Stimulated activated CD4-positive, alpha-beta T cell treated with anti-CD3 and anti-CD28 coated beads, Interleukin-2, amount 100 ng/mL, for 4 hours (primary cell): ENCODE measurements around the gene GBA3.

Experiments used
- DNase-seq: peaks from one replicate; pipeline ENCODE4 v3.0.0-alpha.2; 2020; ENCODE audit warnings: low read depth

The GBA3 gene

GRCh38 chr4:22787753-22788375 lies 95.1 kb downstream of the GBA3 start:
- DNase-seq: no peak

GRCh38 chr4:22790631-22791030 lies 97.9 kb downstream of the GBA3 start:
- DNase-seq: no peak

DNA sequence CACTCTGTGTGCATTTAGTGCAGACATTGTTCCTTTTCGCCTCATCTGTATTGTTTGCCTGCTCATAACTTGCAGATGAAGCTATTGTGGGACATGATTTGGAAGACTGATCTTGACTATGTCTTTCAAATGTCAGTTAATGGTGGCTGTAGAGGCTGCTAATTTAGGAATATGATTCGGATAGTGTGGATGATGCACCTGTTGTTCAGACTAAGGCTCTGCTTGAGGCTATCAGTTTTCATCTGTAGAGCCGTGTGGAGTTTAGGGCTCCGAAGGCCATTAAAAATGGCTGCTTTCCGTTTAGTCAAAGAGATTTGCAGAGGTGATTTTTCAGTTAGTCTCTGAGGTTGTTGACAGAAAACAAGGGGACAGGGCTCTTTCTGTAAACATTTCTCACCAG lies 102.0 kb downstream of the GBA3 start:
- DNase-seq: no peak

GRCh38 chr4:22801391-22801790 lies 108.7 kb downstream of the GBA3 start:
- DNase-seq: no peak

GRCh38 chr4:22802876-22803275 lies 110.1 kb downstream of the GBA3 start:
- no peak for DNase-seq

GRCh38 chr4:22803512-22803911 lies 110.8 kb downstream of the GBA3 start:
- DNase-seq: no peak

GRCh38 chr4:22814906-22815305 lies 122.2 kb downstream of the GBA3 start:
- DNase-seq: no peak

GRCh38 chr4:22824091-22824490 lies 131.4 kb downstream of the GBA3 start:
- no peak for DNase-seq

DNA sequence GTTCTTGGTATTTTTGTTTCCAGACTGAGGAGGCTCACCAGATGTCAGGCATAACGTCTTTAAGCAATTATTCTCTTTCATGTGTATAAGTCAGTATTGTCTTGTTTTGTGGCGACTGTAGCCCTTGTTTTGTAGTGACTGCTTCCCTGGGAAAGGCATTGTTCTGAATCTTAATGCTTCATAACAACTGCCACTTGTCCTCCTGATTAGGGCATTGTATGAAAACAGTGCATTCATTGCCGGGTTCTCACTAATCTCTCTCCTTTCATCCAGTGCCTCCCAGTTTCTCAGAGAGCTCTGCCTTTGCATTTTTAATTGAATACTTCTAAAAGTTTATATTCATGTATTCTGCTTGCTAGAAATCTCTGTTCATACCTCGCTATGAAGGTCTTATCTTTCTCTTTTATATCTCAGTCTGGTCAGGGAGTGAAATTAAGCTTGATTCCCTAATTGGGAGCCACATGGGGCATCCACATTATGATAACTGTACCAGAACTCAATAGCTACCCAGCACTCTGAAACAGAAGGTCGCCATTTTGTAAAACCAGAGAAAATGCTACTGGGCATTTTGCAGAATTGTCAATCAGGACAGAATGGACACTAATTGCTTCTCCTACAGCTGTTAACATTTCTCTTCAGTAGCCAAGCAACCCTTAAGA lies 149.8 kb downstream of the GBA3 start:
- DNase-seq: no peak

GRCh38 chr4:22848332-22848731 lies 155.6 kb downstream of the GBA3 start:
- no peak for DNase-seq

DNA sequence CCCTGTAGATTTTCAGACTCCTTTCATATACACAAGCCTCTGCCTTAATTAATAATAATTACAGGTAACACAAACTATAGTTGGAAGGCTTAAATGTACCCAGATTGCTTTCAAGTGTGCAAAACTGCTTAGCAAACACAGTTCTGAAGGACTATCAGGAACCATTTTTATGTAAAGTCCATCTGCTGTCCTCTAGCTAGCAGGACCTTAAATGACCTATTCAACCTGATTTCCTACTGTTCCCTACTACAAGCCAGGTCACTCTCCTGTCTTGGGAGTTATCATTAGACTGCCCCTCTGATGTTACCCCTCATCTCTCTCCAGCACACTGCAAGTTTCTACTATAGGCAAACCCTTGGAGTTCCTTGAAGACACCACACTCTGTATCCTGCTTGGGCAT lies 157.3 kb downstream of the GBA3 start:
- DNase-seq: no peak

GRCh38 chr4:22850630-22851029 lies 157.9 kb downstream of the GBA3 start:
- no peak for DNase-seq

- DNase-seq: no peak
Measured at GRCh38 chr4:22857411-22857810, 164.7 kb downstream of the GBA3 start.

DNA sequence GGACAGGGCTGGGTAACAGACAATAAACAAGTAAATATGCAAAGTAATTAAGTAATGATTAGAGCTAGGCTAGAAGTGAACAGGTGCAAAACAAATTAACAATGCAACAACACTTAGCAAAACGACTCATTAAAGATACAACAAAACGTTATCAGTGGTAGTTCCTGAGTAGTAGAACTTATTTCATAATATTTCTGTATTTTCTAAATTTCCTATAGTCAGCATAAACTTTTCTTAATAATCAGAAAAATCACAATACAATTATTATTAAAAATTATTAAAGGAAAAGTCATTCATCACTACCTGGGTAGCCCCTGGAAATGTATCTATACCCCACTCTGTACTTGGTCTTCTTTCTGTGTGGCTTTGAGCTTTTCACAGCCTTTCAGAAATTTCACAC lies 166.6 kb downstream of the GBA3 start:
- DNase-seq: no peak
